GM21367 (cell line): ENCODE measurements around the gene MSGN1.
A peak's percentile ranks its signal among the peaks of the same experiment; 100 is the strongest.
"Not testable (repeated sequence)": the region's sequence is repeated elsewhere in the genome, so short reads cannot be mapped to it uniquely, and the experiment has no call there.

ENCODE experiments used
- ATAC-seq: cut with Tn5 transposase; IDR thresholded peaks from one replicate; pipeline ENCODE4 v1.9.1; 2021; ENCODE audit not compliant: unreplicated experiment

The MSGN1 gene

GRCh38 chr2:17805166-17805565, 11.1 kb upstream of the MSGN1 start:
- ATAC-seq: peak; percentile 41

GRCh38 chr2:17805717-17806363, 10.4 kb upstream of the MSGN1 start:
- no peak for ATAC-seq

GRCh38 chr2:17813010-17813741, 3.1 kb upstream of the MSGN1 start:
- peak; percentile 37 for ATAC-seq

GRCh38 chr2:17813742-17814473, 2.4 kb upstream of the MSGN1 start:
- peak; percentile 90 for ATAC-seq

GRCh38 chr2:17814601-17815000, 1.7 kb upstream of the MSGN1 start:
- ATAC-seq: no peak

- ATAC-seq: peak; percentile 25
Observed at GRCh38 chr2:17815468-17816184, 634 bp upstream of the MSGN1 start.

GRCh38 chr2:17818235-17818815, 2.1 kb downstream of the MSGN1 start:
- ATAC-seq: no peak

- ATAC-seq: no peak
Observed at GRCh38 chr2:17821080-17821479, 4.8 kb downstream of the MSGN1 start.

GRCh38 chr2:17821535-17822444, 5.5 kb downstream of the MSGN1 start:
- peak; percentile 39 for ATAC-seq

- ATAC-seq: peak; percentile 69
Observed at GRCh38 chr2:17822445-17823117, 6.3 kb downstream of the MSGN1 start.

GRCh38 chr2:17823646-17824045, 7.4 kb downstream of the MSGN1 start:
- ATAC-seq: not testable (repeated sequence)

GRCh38 chr2:17827316-17827715, 11.1 kb downstream of the MSGN1 start:
- no peak for ATAC-seq

- no peak for ATAC-seq
Observed at GRCh38 chr2:17827785-17828184, 11.5 kb downstream of the MSGN1 start.

- ATAC-seq: peak; percentile 92
Observed at GRCh38 chr2:17830053-17831034, 14.1 kb downstream of the MSGN1 start.

GRCh38 chr2:17835516-17835915, 19.3 kb downstream of the MSGN1 start:
- ATAC-seq: no peak

- ATAC-seq: no peak
Observed at GRCh38 chr2:17839959-17840358, 23.7 kb downstream of the MSGN1 start.

- ATAC-seq: no peak
Observed at GRCh38 chr2:17843457-17843856, 27.2 kb downstream of the MSGN1 start.

GRCh38 chr2:17845806-17846205, 29.5 kb downstream of the MSGN1 start:
- no peak for ATAC-seq
